SK-N-SH (cell line): Measurements from ENCODE around the gene ATP6V1C2.

Experiments used
- EZH2phosphoT487 ChIP-seq: fragments of 200-600 bp; sonication (generic); IDR thresholded peaks from 2 replicates; pipeline ENCODE4 v1.6.1; 2017; ENCODE audit warnings: low read depth, mixed run types, mild to moderate bottlenecking, antibody characterized with exemption, moderate library complexity, borderline replicate concordance
- POLR2AphosphoS5 ChIP-seq: IDR thresholded peaks from 2 replicates; pipeline ENCODE4 v1.6.1; 2012; ENCODE audit warnings: low read depth, low read length
- RCOR1 ChIP-seq: fragments of 150-350 bp; IDR thresholded peaks from 2 replicates; pipeline ENCODE4 v1.6.1; 2017; ENCODE audit warnings: antibody characterized with exemption, low read length
- RFX5 ChIP-seq: IDR thresholded peaks from 2 replicates; pipeline ENCODE4 v1.6.1; 2012; ENCODE audit warnings: mild to moderate bottlenecking, improper control_type of control experiment, low read length
- SMC3 ChIP-seq: IDR thresholded peaks from 2 replicates; pipeline ENCODE4 v1.6.1; 2012; ENCODE audit warnings: low read depth, low read length, improper control_type of control experiment
- TAF1 ChIP-seq: IDR thresholded peaks from 2 replicates; pipeline ENCODE4 v1.6.1; 2012; ENCODE audit warnings: low read depth, mild to moderate bottlenecking, low read length, moderate library complexity, borderline replicate concordance
- TF ChIP-seq, protein P1 (sequence below): fragments of 200-600 bp; sonication (generic); IDR thresholded peaks from 2 replicates; pipeline ENCODE4 v1.6.1; 2017; ENCODE audit warnings: antibody characterized with exemption, mild to moderate bottlenecking, moderate library complexity
- TF ChIP-seq, protein P2 (sequence below): IDR thresholded peaks from 2 replicates; pipeline ENCODE4 v1.6.1; 2012; ENCODE audit warnings: mild to moderate bottlenecking, low read depth, low read length, moderate library complexity
- TF ChIP-seq, protein P3 (sequence below): IDR thresholded peaks from 2 replicates; pipeline ENCODE4 v1.4.0; 2012; ENCODE audit warnings: low read depth
- TF ChIP-seq, protein P4 (sequence below): IDR thresholded peaks from 2 replicates; pipeline ENCODE4; 2012

DNA sequence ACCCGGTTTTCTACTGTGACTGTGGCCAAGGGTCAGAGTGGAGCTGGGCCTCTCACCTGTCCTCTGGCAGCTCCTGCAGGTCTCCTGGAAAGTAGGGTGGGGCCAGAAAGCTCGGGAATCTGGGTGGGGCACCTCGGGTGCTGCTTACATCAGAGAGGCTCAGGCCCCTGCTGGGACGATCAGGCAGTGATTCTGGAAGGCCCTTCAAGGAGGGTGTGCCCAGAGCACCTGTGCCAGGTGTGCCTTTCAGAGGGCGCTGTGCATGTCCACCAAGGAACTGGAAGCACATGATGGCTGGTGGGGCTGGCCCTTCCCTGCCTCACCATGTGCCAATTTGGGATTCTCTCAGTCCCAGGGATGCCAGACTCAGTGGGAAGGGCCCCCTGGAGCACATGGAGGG is 44.0 kb downstream of the ATP6V1C2 start:
- no peak for TF ChIP-seq RFX5
- no peak for TF ChIP-seq RCOR1
- TF ChIP-seq, protein P1, sequence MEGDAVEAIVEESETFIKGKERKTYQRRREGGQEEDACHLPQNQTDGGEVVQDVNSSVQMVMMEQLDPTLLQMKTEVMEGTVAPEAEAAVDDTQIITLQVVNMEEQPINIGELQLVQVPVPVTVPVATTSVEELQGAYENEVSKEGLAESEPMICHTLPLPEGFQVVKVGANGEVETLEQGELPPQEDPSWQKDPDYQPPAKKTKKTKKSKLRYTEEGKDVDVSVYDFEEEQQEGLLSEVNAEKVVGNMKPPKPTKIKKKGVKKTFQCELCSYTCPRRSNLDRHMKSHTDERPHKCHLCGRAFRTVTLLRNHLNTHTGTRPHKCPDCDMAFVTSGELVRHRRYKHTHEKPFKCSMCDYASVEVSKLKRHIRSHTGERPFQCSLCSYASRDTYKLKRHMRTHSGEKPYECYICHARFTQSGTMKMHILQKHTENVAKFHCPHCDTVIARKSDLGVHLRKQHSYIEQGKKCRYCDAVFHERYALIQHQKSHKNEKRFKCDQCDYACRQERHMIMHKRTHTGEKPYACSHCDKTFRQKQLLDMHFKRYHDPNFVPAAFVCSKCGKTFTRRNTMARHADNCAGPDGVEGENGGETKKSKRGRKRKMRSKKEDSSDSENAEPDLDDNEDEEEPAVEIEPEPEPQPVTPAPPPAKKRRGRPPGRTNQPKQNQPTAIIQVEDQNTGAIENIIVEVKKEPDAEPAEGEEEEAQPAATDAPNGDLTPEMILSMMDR = no peak
- TF ChIP-seq POLR2AphosphoS5 = no peak
- no peak for TF ChIP-seq EZH2phosphoT487
- TF ChIP-seq, protein P2, sequence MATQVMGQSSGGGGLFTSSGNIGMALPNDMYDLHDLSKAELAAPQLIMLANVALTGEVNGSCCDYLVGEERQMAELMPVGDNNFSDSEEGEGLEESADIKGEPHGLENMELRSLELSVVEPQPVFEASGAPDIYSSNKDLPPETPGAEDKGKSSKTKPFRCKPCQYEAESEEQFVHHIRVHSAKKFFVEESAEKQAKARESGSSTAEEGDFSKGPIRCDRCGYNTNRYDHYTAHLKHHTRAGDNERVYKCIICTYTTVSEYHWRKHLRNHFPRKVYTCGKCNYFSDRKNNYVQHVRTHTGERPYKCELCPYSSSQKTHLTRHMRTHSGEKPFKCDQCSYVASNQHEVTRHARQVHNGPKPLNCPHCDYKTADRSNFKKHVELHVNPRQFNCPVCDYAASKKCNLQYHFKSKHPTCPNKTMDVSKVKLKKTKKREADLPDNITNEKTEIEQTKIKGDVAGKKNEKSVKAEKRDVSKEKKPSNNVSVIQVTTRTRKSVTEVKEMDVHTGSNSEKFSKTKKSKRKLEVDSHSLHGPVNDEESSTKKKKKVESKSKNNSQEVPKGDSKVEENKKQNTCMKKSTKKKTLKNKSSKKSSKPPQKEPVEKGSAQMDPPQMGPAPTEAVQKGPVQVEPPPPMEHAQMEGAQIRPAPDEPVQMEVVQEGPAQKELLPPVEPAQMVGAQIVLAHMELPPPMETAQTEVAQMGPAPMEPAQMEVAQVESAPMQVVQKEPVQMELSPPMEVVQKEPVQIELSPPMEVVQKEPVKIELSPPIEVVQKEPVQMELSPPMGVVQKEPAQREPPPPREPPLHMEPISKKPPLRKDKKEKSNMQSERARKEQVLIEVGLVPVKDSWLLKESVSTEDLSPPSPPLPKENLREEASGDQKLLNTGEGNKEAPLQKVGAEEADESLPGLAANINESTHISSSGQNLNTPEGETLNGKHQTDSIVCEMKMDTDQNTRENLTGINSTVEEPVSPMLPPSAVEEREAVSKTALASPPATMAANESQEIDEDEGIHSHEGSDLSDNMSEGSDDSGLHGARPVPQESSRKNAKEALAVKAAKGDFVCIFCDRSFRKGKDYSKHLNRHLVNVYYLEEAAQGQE = no peak
- TF ChIP-seq TAF1 = no peak
- no peak for TF ChIP-seq SMC3
- TF ChIP-seq, protein P3, sequence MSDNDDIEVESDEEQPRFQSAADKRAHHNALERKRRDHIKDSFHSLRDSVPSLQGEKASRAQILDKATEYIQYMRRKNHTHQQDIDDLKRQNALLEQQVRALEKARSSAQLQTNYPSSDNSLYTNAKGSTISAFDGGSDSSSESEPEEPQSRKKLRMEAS = no peak
- TF ChIP-seq, protein P4, sequence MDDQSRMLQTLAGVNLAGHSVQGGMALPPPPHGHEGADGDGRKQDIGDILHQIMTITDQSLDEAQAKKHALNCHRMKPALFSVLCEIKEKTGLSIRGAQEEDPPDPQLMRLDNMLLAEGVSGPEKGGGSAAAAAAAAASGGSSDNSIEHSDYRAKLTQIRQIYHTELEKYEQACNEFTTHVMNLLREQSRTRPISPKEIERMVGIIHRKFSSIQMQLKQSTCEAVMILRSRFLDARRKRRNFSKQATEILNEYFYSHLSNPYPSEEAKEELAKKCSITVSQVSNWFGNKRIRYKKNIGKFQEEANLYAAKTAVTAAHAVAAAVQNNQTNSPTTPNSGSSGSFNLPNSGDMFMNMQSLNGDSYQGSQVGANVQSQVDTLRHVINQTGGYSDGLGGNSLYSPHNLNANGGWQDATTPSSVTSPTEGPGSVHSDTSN = no peak
